HepG2 (cell line): Measurements from ENCODE around the gene SPATA32. TPM values are rescaled to one million over a fixed set of nuclear protein-coding genes. Genes with fewer than 3 reads are reported as not detected.
A peak's percentile ranks its signal among the peaks of the same experiment; 100 is the strongest.

Source experiments
- ARHGAP35 ChIP-seq: sonication (generic); formaldehyde crosslinking; IDR thresholded peaks from 2 replicates; pipeline ENCODE4 v1.9.0; 2022; ENCODE audit warnings: mild to moderate bottlenecking, inconsistent platforms, moderate library complexity, missing genetic modification reagents, borderline replicate concordance
- ATF3 ChIP-seq: sonication (generic); formaldehyde crosslinking; IDR thresholded peaks from 2 replicates; pipeline ENCODE4 v1.4.0; 2020; ENCODE audit warnings: missing genetic modification reagents
- CEBPG ChIP-seq: IDR thresholded peaks from 2 replicates; pipeline ENCODE4 v1.6.1; 2016
- CEBPZ ChIP-seq: IDR thresholded peaks from 2 replicates; pipeline ENCODE4 v1.6.1; 2012; ENCODE audit warnings: low read length, improper control_type of control experiment
- CENPT ChIP-seq: sonication (generic); formaldehyde crosslinking; IDR thresholded peaks from 2 replicates; pipeline ENCODE4 v1.8.0; 2022; ENCODE audit warnings: low read depth, mild to moderate bottlenecking, moderate library complexity, missing genetic modification reagents
- ELF1 ChIP-seq: sonication (generic); formaldehyde crosslinking; IDR thresholded peaks from 2 replicates; pipeline ENCODE4 v1.4.0; 2020; ENCODE audit warnings: missing genetic modification reagents
- ELF4 ChIP-seq: sonication (generic); formaldehyde crosslinking; IDR thresholded peaks from 2 replicates; pipeline ENCODE4 v1.5.0; 2020; ENCODE audit warnings: missing genetic modification reagents, mild to moderate bottlenecking, moderate library complexity, borderline replicate concordance
- FOSL2 ChIP-seq: sonication (generic); formaldehyde crosslinking; IDR thresholded peaks from 2 replicates; pipeline ENCODE4 v1.4.0; 2020; ENCODE audit warnings: missing genetic modification reagents
- JUN ChIP-seq: sonication (generic); formaldehyde crosslinking; IDR thresholded peaks from 2 replicates; pipeline ENCODE4 v1.4.0; 2020; ENCODE audit warnings: mild to moderate bottlenecking, missing genetic modification reagents
- MTF2 ChIP-seq: sonication (generic); formaldehyde crosslinking; IDR thresholded peaks from 2 replicates; pipeline ENCODE4 v1.5.0; 2020; ENCODE audit warnings: missing genetic modification reagents, borderline replicate concordance
- SAP130 ChIP-seq: IDR thresholded peaks from 2 replicates; pipeline ENCODE4 v1.6.1; 2016; ENCODE audit warnings: low read depth
- TBP ChIP-seq: sonication (generic); formaldehyde crosslinking; IDR thresholded peaks from 2 replicates; pipeline ENCODE4 v1.5.0; 2020; ENCODE audit warnings: missing genetic modification reagents
- TBX2 ChIP-seq: sonication (generic); formaldehyde crosslinking; IDR thresholded peaks from 2 replicates; pipeline ENCODE4 v1.5.0; 2020; ENCODE audit warnings: missing genetic modification reagents, mild to moderate bottlenecking, borderline replicate concordance
- ZBTB10 ChIP-seq: sonication (generic); formaldehyde crosslinking; IDR thresholded peaks from 2 replicates; pipeline ENCODE4 v1.4.0; 2020; ENCODE audit warnings: missing genetic modification reagents, borderline replicate concordance
- ZBTB7A ChIP-seq: sonication (generic); formaldehyde crosslinking; IDR thresholded peaks from 2 replicates; pipeline ENCODE4 v1.8.0; 2022; ENCODE audit warnings: mild to moderate bottlenecking, missing genetic modification reagents
- ZNF292 ChIP-seq: sonication (generic); formaldehyde crosslinking; IDR thresholded peaks from 2 replicates; pipeline ENCODE4 v1.8.1; 2022; ENCODE audit warnings: mild to moderate bottlenecking, low read depth, missing genetic modification reagents, borderline replicate concordance
- ZNF788 ChIP-seq: sonication (generic); formaldehyde crosslinking; IDR thresholded peaks from 2 replicates; pipeline ENCODE4 v1.5.0; 2020; ENCODE audit warnings: mild to moderate bottlenecking, missing genetic modification reagents, borderline replicate concordance
- polyA plus RNA-seq, 8 experiments: library from polyadenylated mRNA; depleted of rRNA in 3 of 8; stranded (reverse) in 7 of 8; unstranded in 1 of 8; fragments of >200 nt; fragmentation: Illumina TruSeq in 4 of 8; extraction: Trizol in 4 of 8; gene quantifications; 2 replicates each; pipeline versions ENCODE4 v1.2.1 to v1.2.3, GENCODE V29; 2011 to 2016; ENCODE audit warnings: low read depth in 4 of 8, missing spikeins in 1 of 8, mixed read lengths in 1 of 8; ENCODE audit not compliant: insufficient read depth in 1 of 8
- total RNA-seq, 5 experiments: library from RNA; depleted of rRNA; stranded (reverse); fragments of >200 nt; fragmentation: Illumina TruSeq; extraction: Trizol; gene quantifications; 2 replicates each; pipeline ENCODE4 v1.2.3, GENCODE V29; 2016; ENCODE audit warnings: low read depth in 1 of 5

SPATA32 gene
- total and polyA plus RNA-seq, 2 of the 13 experiments (the other 11 are each of a cell fraction or from before 2014, with no cell fraction given), result not detected

- TF ChIP-seq CEBPG, result peak; percentile 91
- TF ChIP-seq ZNF292, result no peak
- TF ChIP-seq ATF3, result peak; percentile 66; the same call in 1 of the 2 replicates
- peak; percentile 19; the same call in 1 of the 2 replicates for TF ChIP-seq ZNF788 (CRISPR knock-in tag)
- TF ChIP-seq JUN (CRISPR knock-in tag), result 0 out of 2 replicates have a peak, but pooled peaks have one; percentile 40
- 0 out of 2 replicates have a peak, but pooled peaks have one; percentile 6 for TF ChIP-seq ZBTB7A (CRISPR knock-in tag)
- no peak for TF ChIP-seq ELF4 (CRISPR knock-in tag)
- peak; percentile 79 for TF ChIP-seq FOSL2
- no peak for TF ChIP-seq CENPT
- TF ChIP-seq SAP130 (CRISPR knock-in tag), result peak; percentile 45; the same call in 1 of the 2 replicates
- TF ChIP-seq MTF2 (CRISPR knock-in tag), result 0 out of 2 replicates have a peak, but pooled peaks have one; percentile 26
- TF ChIP-seq ZBTB10, result no peak
- TF ChIP-seq TBX2, result peak; percentile 19; the same call in 1 of the 2 replicates
- no peak for TF ChIP-seq CEBPZ
- TF ChIP-seq ELF1, result peak; percentile 31; the same call in 1 of the 2 replicates
- TF ChIP-seq TBP, result no peak
- peak; percentile 41; the same call in 1 of the 2 replicates for TF ChIP-seq ARHGAP35
Observed at GRCh38 chr17:45228763-45229539, 32.9 kb downstream of the SPATA32 start (continued).
